GM03348 (cell line): ENCODE results near the gene NEK5.
A peak's percentile ranks its signal among the peaks of the same experiment; 100 is the strongest.
"Not testable (repeated sequence)": the region's sequence is repeated elsewhere in the genome, so short reads cannot be mapped to it uniquely, and the experiment has no call there.

ENCODE experiments used
- DNase-seq: peaks from one replicate; pipeline ENCODE4 v3.0.0; 2012; ENCODE audit warnings: low spot score

Gene NEK5

DNA sequence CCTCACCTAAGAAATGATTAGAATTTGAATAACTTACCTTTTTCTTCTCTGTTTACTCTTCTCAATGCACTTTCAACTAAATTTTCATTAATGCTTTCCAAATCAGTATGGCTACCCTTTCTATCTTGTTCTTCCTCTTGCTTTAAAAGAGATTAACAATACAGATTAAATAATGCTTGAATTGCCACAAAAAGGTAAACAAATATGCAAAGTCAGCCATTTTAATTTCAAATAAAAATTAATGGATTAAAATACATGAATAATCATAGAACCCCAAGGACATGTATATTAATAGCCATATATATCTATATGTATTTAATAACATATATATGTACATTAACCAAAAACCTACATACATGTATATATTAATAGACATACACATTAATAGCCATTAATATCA lies 7.9 kb upstream of the NEK5 start:
- no peak for DNase-seq

DNA sequence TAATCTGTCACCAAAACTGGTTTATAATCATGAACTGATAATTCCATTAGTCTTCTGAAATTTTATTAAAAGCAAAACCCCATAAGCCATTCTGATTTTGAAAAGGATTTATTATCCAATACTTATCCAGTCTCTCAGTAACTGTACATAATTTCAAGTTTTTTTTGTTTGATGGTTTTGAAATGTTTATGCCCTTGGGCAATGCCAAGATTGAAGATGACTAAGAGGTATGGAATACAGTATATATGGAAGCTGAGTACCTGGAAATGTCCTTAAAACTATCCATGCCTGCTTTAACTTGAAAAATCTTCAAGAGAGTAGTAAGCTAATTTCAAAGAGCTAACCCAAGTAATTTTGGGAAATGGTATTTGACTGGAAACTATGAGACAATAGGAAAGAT lies 1.8 kb upstream of the NEK5 start:
- DNase-seq = no peak

DNA sequence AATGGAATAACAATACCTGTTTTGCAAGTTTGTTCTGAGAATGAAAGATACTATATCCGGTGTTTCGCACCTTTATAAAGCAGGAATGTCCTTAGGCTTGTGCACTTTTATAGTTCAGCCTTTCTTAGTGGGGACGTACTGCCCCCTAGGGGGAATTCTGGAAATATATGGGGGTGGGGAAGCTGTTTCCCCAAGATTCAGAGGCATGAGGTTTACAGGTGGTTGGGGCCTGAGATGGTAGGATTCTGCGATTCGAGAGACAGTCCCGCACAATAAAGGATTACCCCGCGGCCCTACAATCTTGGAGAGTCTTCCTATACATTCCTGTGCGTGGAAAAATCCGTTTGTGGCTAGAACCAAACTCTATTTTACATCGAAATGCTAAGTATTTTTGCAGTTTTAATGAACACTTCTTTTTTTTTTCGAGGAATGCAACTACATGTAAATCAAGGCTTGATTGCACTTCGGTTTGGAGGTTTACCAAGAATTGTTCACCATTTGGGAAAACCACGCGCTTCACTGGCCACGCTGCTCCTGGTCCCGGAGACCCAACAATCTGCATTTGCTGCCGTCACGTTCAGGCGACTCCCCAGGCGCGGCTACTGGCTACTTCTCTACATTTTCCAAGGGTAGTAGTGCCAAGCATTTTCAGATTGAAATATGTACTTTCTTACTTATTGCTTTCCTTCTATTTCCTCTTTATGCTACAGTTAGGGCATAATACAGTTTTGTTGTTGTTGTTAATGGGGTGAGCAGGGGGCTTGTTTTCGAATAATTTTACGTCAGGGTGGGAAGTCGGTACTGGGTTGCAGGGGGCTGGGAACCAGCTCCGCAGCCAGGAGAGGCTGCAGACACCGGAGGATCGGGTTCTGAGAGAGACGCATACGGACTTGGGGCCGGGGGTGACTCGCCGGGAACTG lies 830 bp downstream of the NEK5 start:
- DNase-seq = peak; percentile 83

GRCh38 chr13:52127378-52127777 lies 1.5 kb downstream of the NEK5 start:
- DNase-seq = peak; percentile 18

DNA sequence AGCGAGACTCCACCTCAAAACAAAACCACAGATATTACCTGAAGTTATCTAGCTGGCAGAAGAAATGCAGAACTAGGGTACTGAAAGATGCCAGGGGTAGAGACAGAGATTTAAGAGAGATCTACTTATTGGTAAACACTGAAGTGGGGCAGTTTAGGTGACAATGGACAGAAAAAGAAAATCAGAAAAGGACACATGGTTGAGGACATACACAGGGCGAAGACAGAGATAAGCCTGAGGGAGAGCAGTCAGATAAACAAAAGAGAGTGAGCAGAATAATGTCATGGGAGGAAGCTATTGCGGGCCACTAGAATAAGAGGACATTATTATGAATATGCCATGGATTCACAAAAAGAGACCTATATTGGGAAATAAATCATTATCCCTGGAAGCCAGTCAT lies 3.3 kb downstream of the NEK5 start:
- no peak for DNase-seq

GRCh38 chr13:52118595-52118994 lies 10.3 kb downstream of the NEK5 start:
- no peak for DNase-seq

DNA sequence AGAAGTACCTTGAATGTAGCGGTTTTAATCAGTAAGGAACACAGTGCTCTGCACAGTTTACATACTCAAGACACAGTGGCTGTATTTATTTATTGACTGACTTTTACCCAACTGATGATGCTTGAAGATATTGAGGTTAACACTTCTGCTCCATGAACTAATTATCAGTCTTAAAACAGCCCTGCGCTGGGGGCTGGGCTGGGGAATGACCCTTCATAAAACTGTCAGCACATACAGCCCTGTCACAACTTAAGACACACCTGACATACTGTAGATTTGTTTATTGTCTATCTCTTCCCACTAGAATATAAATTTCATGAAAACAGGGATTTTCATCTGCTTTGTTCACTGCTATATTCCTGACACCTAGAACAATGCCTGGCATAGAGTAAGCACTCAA lies 10.8 kb downstream of the NEK5 start:
- DNase-seq = no peak

DNA sequence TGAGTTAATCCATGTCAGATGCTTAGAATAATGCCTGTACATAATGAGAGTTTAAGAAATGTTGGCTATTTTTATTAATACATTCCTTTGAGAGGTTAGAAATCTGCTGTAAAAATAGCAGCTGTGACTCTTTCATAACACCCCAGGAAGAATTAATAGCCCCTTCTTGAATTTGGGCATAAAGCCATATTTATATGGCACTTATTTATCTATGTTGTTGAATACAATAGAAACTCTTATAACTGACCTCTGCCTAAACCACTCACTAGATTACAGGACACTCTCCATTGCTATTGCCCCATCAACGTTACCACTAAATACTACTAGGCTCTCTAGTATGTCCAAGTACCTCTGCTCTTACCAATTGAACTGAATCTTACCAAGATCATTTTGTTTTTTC lies 16.3 kb downstream of the NEK5 start:
- DNase-seq = no peak

- DNase-seq = no peak
Observed at GRCh38 chr13:52109116-52109670, 19.7 kb downstream of the NEK5 start.

DNA sequence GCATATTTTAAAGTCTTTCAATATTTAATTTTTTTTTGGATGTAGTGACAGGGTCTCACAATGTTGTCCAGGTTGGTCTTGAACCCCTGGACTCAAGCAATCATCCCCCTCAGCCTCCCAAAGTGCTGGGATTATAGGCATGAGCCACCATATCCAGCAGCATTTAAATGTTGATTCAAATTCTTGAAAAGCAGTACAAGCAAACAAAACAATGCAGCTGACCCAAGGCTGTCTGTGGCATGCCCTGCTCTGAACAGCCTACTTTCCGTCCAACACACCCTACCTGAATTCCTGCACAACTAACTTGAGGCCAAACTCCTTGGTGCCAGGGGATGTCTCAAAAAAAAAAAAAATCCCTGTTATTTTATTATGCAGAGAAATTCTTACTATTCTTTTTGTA lies 23.0 kb downstream of the NEK5 start:
- no peak for DNase-seq

GRCh38 chr13:52104624-52105023 lies 24.2 kb downstream of the NEK5 start:
- peak; percentile 19 for DNase-seq

DNA sequence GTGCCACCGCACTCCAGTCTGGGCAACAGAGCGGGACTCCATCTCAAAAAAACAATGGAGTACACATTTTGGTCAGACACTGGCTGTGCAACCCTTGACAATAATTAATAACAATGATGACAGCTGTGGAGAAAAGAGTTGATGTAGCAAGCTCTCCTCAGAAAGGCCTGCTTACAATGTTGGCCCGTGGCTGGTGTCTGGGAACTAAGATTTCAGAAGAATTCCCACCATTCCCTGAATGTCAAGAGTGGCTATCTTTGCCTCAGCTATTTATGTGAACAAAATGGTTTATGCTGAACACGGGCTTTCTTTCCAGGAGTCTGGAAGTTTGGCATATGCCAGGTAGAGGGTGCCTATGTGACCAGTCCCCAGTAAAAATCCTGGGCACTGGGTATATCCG lies 25.5 kb downstream of the NEK5 start:
- DNase-seq = no peak

- not testable (repeated sequence) for DNase-seq
Observed at GRCh38 chr13:52102423-52102822, 26.4 kb downstream of the NEK5 start.

DNA sequence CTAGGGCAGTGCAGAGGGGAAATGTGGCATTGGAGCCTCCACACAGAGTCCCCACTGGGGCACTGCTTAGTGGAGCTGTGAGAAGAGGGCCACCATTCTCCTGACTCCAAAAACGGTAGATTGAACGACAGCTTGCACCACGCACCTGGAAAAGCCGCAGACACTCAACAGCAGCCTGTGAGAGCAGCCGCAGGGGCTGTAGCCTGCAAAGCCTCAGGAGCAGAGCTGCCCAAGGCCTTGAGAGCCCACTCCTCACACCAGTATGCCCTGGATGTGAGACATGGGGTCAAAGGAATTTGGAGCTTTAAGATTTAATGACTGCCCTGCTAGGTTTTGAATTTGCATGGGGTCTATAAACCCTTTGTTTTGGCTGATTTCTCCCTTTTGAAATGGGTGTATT lies 31.7 kb downstream of the NEK5 start:
- no peak for DNase-seq

GRCh38 chr13:52096748-52097147 lies 32.1 kb downstream of the NEK5 start:
- no peak for DNase-seq

DNA sequence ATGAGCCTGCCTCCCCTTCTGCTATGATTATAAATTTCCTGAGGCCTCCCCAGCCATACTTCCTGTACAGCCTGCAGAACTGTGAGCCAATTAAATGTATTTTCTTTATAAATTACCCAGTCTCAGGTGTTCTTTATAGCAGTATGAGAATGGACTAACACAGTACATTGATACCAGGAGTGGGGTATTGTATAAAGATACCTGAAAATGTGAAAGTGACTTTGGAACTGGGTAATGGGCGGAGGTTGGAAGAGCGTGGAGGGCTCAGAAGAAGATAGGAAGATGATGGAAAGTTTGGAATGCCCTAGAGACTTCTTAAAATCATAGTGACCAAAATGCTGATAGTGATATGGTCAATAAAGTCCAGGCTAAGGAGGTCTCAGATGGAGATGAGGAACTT lies 32.8 kb downstream of the NEK5 start:
- no peak for DNase-seq

DNA sequence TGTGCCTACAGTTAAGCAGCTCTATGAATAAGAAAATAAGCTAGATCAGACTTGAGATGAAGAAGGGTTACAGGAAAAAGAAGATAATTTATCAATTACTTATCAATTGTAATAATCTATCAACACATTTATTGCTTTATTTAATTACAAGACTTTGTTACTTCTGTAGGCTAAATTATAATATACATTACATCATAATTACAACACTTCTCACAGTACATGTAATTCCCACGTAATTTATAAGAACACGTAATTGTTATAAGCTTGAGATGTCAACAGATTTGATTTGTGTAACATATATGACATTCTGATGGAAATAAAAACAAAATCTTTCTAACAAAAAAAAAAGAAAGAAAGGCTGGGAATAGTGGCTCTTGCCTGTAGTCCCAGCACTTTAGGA lies 36.8 kb downstream of the NEK5 start:
- DNase-seq = no peak

GRCh38 chr13:52091473-52091872 lies 37.4 kb downstream of the NEK5 start:
- DNase-seq = no peak

DNA sequence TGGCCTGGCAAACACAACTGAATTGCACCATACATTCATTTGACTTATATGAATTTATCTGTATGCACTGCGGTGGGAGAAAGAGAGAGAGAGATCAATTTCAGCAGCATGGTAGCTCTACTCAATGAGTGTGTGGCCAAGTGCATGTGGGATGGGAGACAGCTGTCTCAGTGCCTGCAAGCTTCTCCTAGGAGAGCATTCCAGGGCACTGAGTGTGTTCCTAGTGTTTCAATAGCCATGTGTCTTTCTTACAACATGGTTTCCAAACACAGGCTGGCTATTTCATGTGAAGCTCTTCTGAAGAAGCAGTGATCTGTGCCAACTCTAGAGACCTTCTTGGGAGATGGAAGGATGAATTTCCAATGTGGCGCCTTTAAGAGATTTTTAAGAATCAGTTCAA lies 43.5 kb downstream of the NEK5 start:
- DNase-seq = peak; percentile 81

GRCh38 chr13:52084981-52085380 lies 43.9 kb downstream of the NEK5 start:
- DNase-seq = not testable (repeated sequence)

- no peak for DNase-seq
Observed at GRCh38 chr13:52082601-52083000, 46.3 kb downstream of the NEK5 start.

GRCh38 chr13:52079891-52080290 lies 49.0 kb downstream of the NEK5 start:
- DNase-seq = not testable (repeated sequence)

- DNase-seq = peak; percentile 33
Observed at GRCh38 chr13:52070929-52071523, 57.8 kb downstream of the NEK5 start.
